ENCODE data around the gene ERBB4.

DNA sequence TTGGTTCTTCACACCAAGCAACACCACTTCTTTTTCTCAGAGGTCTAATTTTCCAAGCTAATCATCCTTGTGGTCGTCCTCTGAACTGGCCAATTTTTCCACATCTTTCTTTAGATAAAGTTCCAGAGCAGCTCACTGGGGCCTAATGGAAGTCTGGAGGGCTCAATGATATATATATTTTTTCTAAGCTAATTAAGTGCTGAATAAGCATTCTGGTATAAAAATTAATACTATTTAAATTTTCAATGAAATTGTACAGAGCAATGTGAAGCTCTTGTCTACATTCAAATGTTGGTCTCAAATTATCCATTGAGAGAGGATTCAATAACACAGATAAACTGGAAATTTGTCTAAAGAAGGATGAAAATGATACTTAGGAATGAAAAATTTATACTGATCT, 866.6 kb downstream of the ERBB4 start:
- TF ChIP-seq, protein P1, sequence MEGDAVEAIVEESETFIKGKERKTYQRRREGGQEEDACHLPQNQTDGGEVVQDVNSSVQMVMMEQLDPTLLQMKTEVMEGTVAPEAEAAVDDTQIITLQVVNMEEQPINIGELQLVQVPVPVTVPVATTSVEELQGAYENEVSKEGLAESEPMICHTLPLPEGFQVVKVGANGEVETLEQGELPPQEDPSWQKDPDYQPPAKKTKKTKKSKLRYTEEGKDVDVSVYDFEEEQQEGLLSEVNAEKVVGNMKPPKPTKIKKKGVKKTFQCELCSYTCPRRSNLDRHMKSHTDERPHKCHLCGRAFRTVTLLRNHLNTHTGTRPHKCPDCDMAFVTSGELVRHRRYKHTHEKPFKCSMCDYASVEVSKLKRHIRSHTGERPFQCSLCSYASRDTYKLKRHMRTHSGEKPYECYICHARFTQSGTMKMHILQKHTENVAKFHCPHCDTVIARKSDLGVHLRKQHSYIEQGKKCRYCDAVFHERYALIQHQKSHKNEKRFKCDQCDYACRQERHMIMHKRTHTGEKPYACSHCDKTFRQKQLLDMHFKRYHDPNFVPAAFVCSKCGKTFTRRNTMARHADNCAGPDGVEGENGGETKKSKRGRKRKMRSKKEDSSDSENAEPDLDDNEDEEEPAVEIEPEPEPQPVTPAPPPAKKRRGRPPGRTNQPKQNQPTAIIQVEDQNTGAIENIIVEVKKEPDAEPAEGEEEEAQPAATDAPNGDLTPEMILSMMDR (IDR thresholded peaks at IDR 0.05) = no peak
- no peak for TF ChIP-seq ZFX (IDR thresholded peaks at IDR 0.05; ENCODE audit: borderline replicate concordance)

Data from 22Rv1 (cell line).